Transverse colon (tissue), 3 donors: ENCODE data around the gene BCOR.

Experiments
- POLR2A ChIP-seq: fragments of 450-650 bp; IDR thresholded peaks from one replicate; pipeline ENCODE4 v1.6.1; 2016; ENCODE audit warnings: antibody characterized with exemption, mild to moderate bottlenecking, moderate library complexity
- POLR2AphosphoS5 ChIP-seq, 3 donors: sonication (generic); formaldehyde crosslinking; IDR thresholded peaks; one replicate each; pipeline ENCODE4 v1.6.1; 2016; ENCODE audit warnings: antibody characterized with exemption in 3 of 3

GRCh38 chrX:40087425-40088298 is 10.1 kb downstream of the BCOR start:
- TF ChIP-seq POLR2A (no peak), POLR2AphosphoS5 (IDR thresholded peaks at IDR 0.05) (no peak)
